Type B pancreatic cell (in vitro differentiated cells): Measurements from ENCODE around the gene DNAAF1. TPM values are rescaled to one million over a fixed set of nuclear protein-coding genes. Genes with fewer than 3 reads are reported as not detected.

Experiments used
- DNase-seq: peaks from one replicate; pipeline ENCODE4 v3.0.0; 2021; ENCODE audit warnings: mixed read lengths; ENCODE audit not compliant: unreplicated experiment; ENCODE audit errors: extremely low spot score
- H3K27ac Mint-ChIP-seq: 2 replicates; pipeline ENCODE4 v1.8.0; 2021; ENCODE audit warnings: mild to moderate bottlenecking, mixed read lengths
- H3K27me3 Mint-ChIP-seq: 2 replicates; pipeline ENCODE4 v1.8.0; 2021; ENCODE audit warnings: mixed read lengths
- H3K36me3 Mint-ChIP-seq: 2 replicates; pipeline ENCODE4 v1.8.0; 2021; ENCODE audit warnings: mixed read lengths
- H3K4me1 Mint-ChIP-seq: one replicate; pipeline ENCODE4 v1.8.0; 2021; ENCODE audit warnings: mixed read lengths; ENCODE audit not compliant: unreplicated experiment
- H3K4me3 Mint-ChIP-seq: 2 replicates; pipeline ENCODE4 v1.8.0; 2021; ENCODE audit warnings: mild to moderate bottlenecking, mixed read lengths
- H3K9me3 Mint-ChIP-seq: 2 replicates; pipeline ENCODE4 v1.8.0; 2021; ENCODE audit warnings: mixed read lengths
- CTCF ChIP-seq: fragments of 200-600 bp; sonication (generic); conservative IDR thresholded peaks from 2 replicates; pipeline ENCODE4 v1.5.0; 2021; ENCODE audit warnings: antibody characterized with exemption, mild to moderate bottlenecking
- total RNA-seq: library from RNA; stranded (reverse); gene quantifications from 2 replicates; pipeline ENCODE4 v1.2.1, GENCODE V29; 2021; ENCODE audit warnings: low replicate concordance

DNAAF1 gene
- total RNA-seq, 1 donor from 2014 or later, result 3.2 TPM

- no peak overlapping the region for H3K27ac Mint-ChIP-seq
- H3K4me3 Mint-ChIP-seq, result no peak overlapping the region
- H3K36me3 Mint-ChIP-seq, result no peaks in the 10 kb centered on the region
- no peak for DNase-seq
- no peaks in the 10 kb centered on the region for H3K4me1 Mint-ChIP-seq
- TF ChIP-seq CTCF, result no peak
- H3K9me3 Mint-ChIP-seq, result no peaks in the 10 kb centered on the region
- H3K27me3 Mint-ChIP-seq, result peaks cover 19% of the 10 kb centered on the region
Observed at GRCh38 chr16:84166796-84167695, 21.9 kb downstream of the DNAAF1 start.

- Mint-ChIP-seq H3K9me3 (no peaks in the 10 kb centered on the region), H3K4me3 (no peak overlapping the region), H3K27ac (no peak overlapping the region), H3K4me1 (peaks cover 4% of the 10 kb centered on the region), H3K36me3 (no peaks in the 10 kb centered on the region), H3K27me3 (peaks cover 8% of the 10 kb centered on the region)
- DNase-seq, result no peak
- no peak for TF ChIP-seq CTCF
Observed at GRCh38 chr16:84169765-84170310, 24.7 kb downstream of the DNAAF1 start.

GRCh38 chr16:84174396-84174795, 29.3 kb downstream of the DNAAF1 start:
- Mint-ChIP-seq H3K36me3 (no peaks in the 10 kb centered on the region), H3K9me3 (no peaks in the 10 kb centered on the region), H3K4me1 (peaks cover 22% of the 10 kb centered on the region), H3K27me3 (no peaks in the 10 kb centered on the region), H3K27ac (no peak overlapping the region), H3K4me3 (no peak overlapping the region)
- no peak for TF ChIP-seq CTCF
- no peak for DNase-seq

GRCh38 chr16:84175350-84176081, 30.4 kb downstream of the DNAAF1 start:
- Mint-ChIP-seq H3K36me3 (no peaks in the 10 kb centered on the region), H3K27ac (peak overlapping the region; percentile 21), H3K4me3 (peak overlapping the region; percentile 26), H3K27me3 (no peaks in the 10 kb centered on the region), H3K4me1 (peaks cover 22% of the 10 kb centered on the region), H3K9me3 (no peaks in the 10 kb centered on the region)
- peak; percentile 85 for TF ChIP-seq CTCF
- no peak for DNase-seq

- no peak for TF ChIP-seq CTCF
- DNase-seq, result no peak
- peak overlapping the region; percentile 64 for H3K27ac Mint-ChIP-seq
- H3K4me3 Mint-ChIP-seq, result no peak overlapping the region
- peaks cover 22% of the 10 kb centered on the region for H3K4me1 Mint-ChIP-seq
- no peaks in the 10 kb centered on the region for H3K27me3 Mint-ChIP-seq
- no peaks in the 10 kb centered on the region for H3K9me3 Mint-ChIP-seq
- H3K36me3 Mint-ChIP-seq, result no peaks in the 10 kb centered on the region
Observed at GRCh38 chr16:84176192-84177053, 31.3 kb downstream of the DNAAF1 start.
